Memory B cell (primary cell): ENCODE measurements around the gene SLC25A3.
"Not testable (repeated sequence)": the region's sequence is repeated elsewhere in the genome, so short reads cannot be mapped to it uniquely, and the experiment has no call there.

Experiments
- ATAC-seq: fragments of 150-1000 bp; cut with Tn5 transposase; 2 replicates; pipeline ENCODE4 v1.10.0; 2021; ENCODE audit warnings: low read depth, mild to moderate bottlenecking, moderate library complexity
- DNase-seq, 2 donors: peaks; one replicate each; pipeline ENCODE4 v3.0.0; 2022; ENCODE audit warnings: low spot score in 2 of 2
- H3K27ac Mint-ChIP-seq: one replicate; pipeline ENCODE4 v1.8.0; 2022; ENCODE audit warnings: mild to moderate bottlenecking, moderate library complexity, mixed read lengths
- H3K27me3 Mint-ChIP-seq: one replicate; pipeline ENCODE4 v1.8.0; 2022; ENCODE audit warnings: mixed read lengths
- H3K36me3 Mint-ChIP-seq: one replicate; pipeline ENCODE4 v1.8.0; 2022; ENCODE audit warnings: mild to moderate bottlenecking, mixed read lengths
- H3K4me1 Mint-ChIP-seq: one replicate; pipeline ENCODE4 v1.8.0; 2022; ENCODE audit warnings: mixed read lengths
- H3K4me3 Mint-ChIP-seq: one replicate; pipeline ENCODE4 v1.8.0; 2022; ENCODE audit warnings: mild to moderate bottlenecking, moderate library complexity, mixed read lengths
- H3K9me3 Mint-ChIP-seq: one replicate; pipeline ENCODE4 v1.8.0; 2022; ENCODE audit warnings: mixed read lengths

Gene SLC25A3

GRCh38 chr12:98579347-98579746 lies 14.1 kb upstream of the SLC25A3 start:
- H3K27me3 Mint-ChIP-seq, result peaks cover 3% of the 10 kb centered on the region
- H3K27ac Mint-ChIP-seq, result no peak overlapping the region
- DNase-seq (no peak), ATAC-seq (no peak)
- no peaks in the 10 kb centered on the region for H3K9me3 Mint-ChIP-seq
- H3K4me1 Mint-ChIP-seq, result no peaks in the 10 kb centered on the region
- peaks cover 2% of the 10 kb centered on the region for H3K36me3 Mint-ChIP-seq
- H3K4me3 Mint-ChIP-seq, result no peak overlapping the region

GRCh38 chr12:98579835-98580234 lies 13.7 kb upstream of the SLC25A3 start:
- Mint-ChIP-seq H3K4me3 (no peak overlapping the region), H3K9me3 (no peaks in the 10 kb centered on the region), H3K27ac (no peak overlapping the region), H3K4me1 (no peaks in the 10 kb centered on the region), H3K27me3 (peaks cover 3% of the 10 kb centered on the region), H3K36me3 (peaks cover 2% of the 10 kb centered on the region)
- DNase-seq (no peak), ATAC-seq (no peak)

- Mint-ChIP-seq H3K4me3 (no peak overlapping the region), H3K36me3 (peaks cover 2% of the 10 kb centered on the region), H3K4me1 (no peaks in the 10 kb centered on the region), H3K27me3 (peaks cover 3% of the 10 kb centered on the region), H3K9me3 (no peaks in the 10 kb centered on the region), H3K27ac (no peak overlapping the region)
- DNase-seq, result no peak
- no peak for ATAC-seq
Observed at GRCh38 chr12:98580695-98581094, 12.8 kb upstream of the SLC25A3 start.

- H3K9me3 Mint-ChIP-seq, result no peaks in the 10 kb centered on the region
- H3K4me1 Mint-ChIP-seq, result no peaks in the 10 kb centered on the region
- ATAC-seq (no peak), DNase-seq (no peak)
- peaks cover 2% of the 10 kb centered on the region for H3K36me3 Mint-ChIP-seq
- peaks cover 3% of the 10 kb centered on the region for H3K27me3 Mint-ChIP-seq
- no peak overlapping the region for H3K4me3 Mint-ChIP-seq
- H3K27ac Mint-ChIP-seq, result no peak overlapping the region
Observed at GRCh38 chr12:98581101-98581500, 12.4 kb upstream of the SLC25A3 start.

GRCh38 chr12:98582093-98582492 lies 11.4 kb upstream of the SLC25A3 start:
- Mint-ChIP-seq H3K9me3 (no peaks in the 10 kb centered on the region), H3K27ac (no peak overlapping the region), H3K4me1 (no peaks in the 10 kb centered on the region), H3K27me3 (peaks cover 3% of the 10 kb centered on the region), H3K4me3 (no peak overlapping the region), H3K36me3 (no peaks in the 10 kb centered on the region)
- DNase-seq, result no peak
- ATAC-seq, result no peak

GRCh38 chr12:98587084-98587483 lies 6.4 kb upstream of the SLC25A3 start:
- ATAC-seq, result no peak
- H3K27ac Mint-ChIP-seq, result no peak overlapping the region
- H3K27me3 Mint-ChIP-seq, result no peaks in the 10 kb centered on the region
- no peaks in the 10 kb centered on the region for H3K36me3 Mint-ChIP-seq
- H3K4me3 Mint-ChIP-seq, result no peak overlapping the region
- H3K4me1 Mint-ChIP-seq, result no peaks in the 10 kb centered on the region
- DNase-seq, result no peak
- no peaks in the 10 kb centered on the region for H3K9me3 Mint-ChIP-seq

GRCh38 chr12:98591209-98591608 lies 2.3 kb upstream of the SLC25A3 start:
- H3K27me3 Mint-ChIP-seq, result no peaks in the 10 kb centered on the region
- H3K27ac Mint-ChIP-seq, result no peak overlapping the region
- ATAC-seq, result no peak
- no peaks in the 10 kb centered on the region for H3K9me3 Mint-ChIP-seq
- H3K4me3 Mint-ChIP-seq, result no peak overlapping the region
- H3K4me1 Mint-ChIP-seq, result peaks cover 15% of the 10 kb centered on the region
- DNase-seq, result no peak
- peaks cover 5% of the 10 kb centered on the region for H3K36me3 Mint-ChIP-seq

GRCh38 chr12:98592825-98593322 lies 612 bp upstream of the SLC25A3 start:
- Mint-ChIP-seq H3K4me3 (peak overlapping the region; percentile 92), H3K9me3 (no peaks in the 10 kb centered on the region), H3K4me1 (peaks cover 15% of the 10 kb centered on the region), H3K27me3 (no peaks in the 10 kb centered on the region), H3K27ac (peak overlapping the region; percentile 98), H3K36me3 (peaks cover 8% of the 10 kb centered on the region)
- ATAC-seq, result peak; percentile 1
- DNase-seq, result no peak

GRCh38 chr12:98594050-98594835 lies 757 bp downstream of the SLC25A3 start:
- ATAC-seq (no peak), DNase-seq (no peak)
- Mint-ChIP-seq H3K27me3 (no peaks in the 10 kb centered on the region), H3K4me1 (peaks cover 15% of the 10 kb centered on the region), H3K9me3 (no peaks in the 10 kb centered on the region), H3K4me3 (peak overlapping the region; percentile 92), H3K27ac (peak overlapping the region; percentile 98), H3K36me3 (peaks cover 8% of the 10 kb centered on the region)

GRCh38 chr12:98595243-98595988 lies 1.9 kb downstream of the SLC25A3 start:
- DNase-seq (no peak), ATAC-seq (no peak)
- Mint-ChIP-seq H3K27ac (peak overlapping the region; percentile 98), H3K36me3 (peaks cover 8% of the 10 kb centered on the region), H3K4me1 (peaks cover 15% of the 10 kb centered on the region), H3K4me3 (peak overlapping the region; percentile 92), H3K9me3 (no peaks in the 10 kb centered on the region), H3K27me3 (no peaks in the 10 kb centered on the region)

GRCh38 chr12:98597313-98597712 lies 3.8 kb downstream of the SLC25A3 start:
- peaks cover 15% of the 10 kb centered on the region for H3K4me1 Mint-ChIP-seq
- not testable (repeated sequence) for H3K4me3 Mint-ChIP-seq, H3K27me3 Mint-ChIP-seq, H3K27ac Mint-ChIP-seq, ATAC-seq, H3K9me3 Mint-ChIP-seq, DNase-seq
- H3K36me3 Mint-ChIP-seq, result peaks cover 12% of the 10 kb centered on the region

- ATAC-seq (no peak), DNase-seq (no peak)
- Mint-ChIP-seq H3K36me3 (peaks cover 15% of the 10 kb centered on the region), H3K9me3 (no peaks in the 10 kb centered on the region), H3K27me3 (no peaks in the 10 kb centered on the region), H3K4me3 (no peak overlapping the region), H3K27ac (no peak overlapping the region), H3K4me1 (no peaks in the 10 kb centered on the region)
Observed at GRCh38 chr12:98601924-98602323, 8.4 kb downstream of the SLC25A3 start.

- H3K27ac Mint-ChIP-seq, result no peak overlapping the region
- no peaks in the 10 kb centered on the region for H3K27me3 Mint-ChIP-seq
- ATAC-seq, result peak; percentile 28
- peaks cover 11% of the 10 kb centered on the region for H3K36me3 Mint-ChIP-seq
- no peaks in the 10 kb centered on the region for H3K9me3 Mint-ChIP-seq
- H3K4me1 Mint-ChIP-seq, result peaks cover 7% of the 10 kb centered on the region
- H3K4me3 Mint-ChIP-seq, result peak overlapping the region; percentile 83
- no peak for DNase-seq
Observed at GRCh38 chr12:98606359-98606988, 13.0 kb downstream of the SLC25A3 start.

- no peak for DNase-seq
- H3K36me3 Mint-ChIP-seq, result no peaks in the 10 kb centered on the region
- no peaks in the 10 kb centered on the region for H3K27me3 Mint-ChIP-seq
- H3K9me3 Mint-ChIP-seq, result no peaks in the 10 kb centered on the region
- ATAC-seq, result no peak
- no peak overlapping the region for H3K4me3 Mint-ChIP-seq
- no peak overlapping the region for H3K27ac Mint-ChIP-seq
- peaks cover 19% of the 10 kb centered on the region for H3K4me1 Mint-ChIP-seq
Observed at GRCh38 chr12:98610596-98610995, 17.1 kb downstream of the SLC25A3 start.
